Suprapubic skin (tissue), 4 donors: ENCODE measurements around the gene ZEB2. TPM values are rescaled to one million over a fixed set of nuclear protein-coding genes. Genes with fewer than 3 reads are reported as not detected.
A peak's percentile ranks its signal among the peaks of the same experiment; 100 is the strongest.

Experiments used
- DNase-seq, 2 donors: peaks; one replicate each; pipeline ENCODE4 v3.0.0-alpha.2; 2019; ENCODE audit warnings: low spot score in 2 of 2
- H3K27ac ChIP-seq: fragments of 200-600 bp; sonication (generic); one replicate; pipeline ENCODE4 v1.5.1; 2019
- H3K27me3 ChIP-seq: fragments of 200-600 bp; sonication (generic); one replicate; pipeline ENCODE4 v1.5.1; 2019
- H3K36me3 ChIP-seq: fragments of 200-600 bp; sonication (generic); one replicate; pipeline ENCODE4 v1.5.1; 2019
- H3K4me1 ChIP-seq: fragments of 200-600 bp; sonication (generic); one replicate; pipeline ENCODE4 v1.5.1; 2019
- H3K4me3 ChIP-seq: fragments of 200-600 bp; sonication (generic); one replicate; pipeline ENCODE4 v1.5.1; 2019; ENCODE audit warnings: mild to moderate bottlenecking
- H3K9me3 ChIP-seq: fragments of 200-600 bp; sonication (generic); one replicate; pipeline ENCODE4 v1.5.1; 2019
- EP300 ChIP-seq: sonication (generic); formaldehyde crosslinking; IDR thresholded peaks from one replicate; pipeline ENCODE4 v1.6.1; 2017; ENCODE audit warnings: antibody characterized with exemption
- POLR2A ChIP-seq, 2 donors: fragments of 450-650 bp; IDR thresholded peaks; one replicate each; pipeline ENCODE4 v1.6.1; 2017; ENCODE audit warnings: antibody characterized with exemption in 2 of 2, mild to moderate bottlenecking in 2 of 2, moderate library complexity in 2 of 2
- POLR2AphosphoS5 ChIP-seq, 3 donors: sonication (generic); formaldehyde crosslinking; IDR thresholded peaks; one replicate each; pipeline ENCODE4 v1.6.1; 2017; ENCODE audit warnings: antibody characterized with exemption in 3 of 3
- WGBS: methylation state at CpG from one replicate; pipeline ENCODE4 v1.1.5; 2018; 5-methylcytosine and 5-hydroxymethylcytosine counted together
- total RNA-seq, 4 donors: library from RNA; depleted of rRNA; stranded (reverse); fragments of >200 nt; gene quantifications; one replicate each; pipeline ENCODE4 v1.1.0, GENCODE V29; 2016
- TF ChIP-seq, protein P1 (sequence below), 2 donors: fragments of 200-600 bp in 1 of 2; fragments of 450-650 bp in 1 of 2; sonication (generic) in 1 of 2; IDR thresholded peaks; one replicate each; pipeline ENCODE4 v1.5.1; 2016 to 2019; ENCODE audit warnings: antibody characterized with exemption in 2 of 2, mild to moderate bottlenecking in 1 of 2, moderate library complexity in 1 of 2

ZEB2 gene
- total RNA-seq, 4 donors from 2014 or later = 16.3 to 43.7 (median 34.5) TPM

DNA sequence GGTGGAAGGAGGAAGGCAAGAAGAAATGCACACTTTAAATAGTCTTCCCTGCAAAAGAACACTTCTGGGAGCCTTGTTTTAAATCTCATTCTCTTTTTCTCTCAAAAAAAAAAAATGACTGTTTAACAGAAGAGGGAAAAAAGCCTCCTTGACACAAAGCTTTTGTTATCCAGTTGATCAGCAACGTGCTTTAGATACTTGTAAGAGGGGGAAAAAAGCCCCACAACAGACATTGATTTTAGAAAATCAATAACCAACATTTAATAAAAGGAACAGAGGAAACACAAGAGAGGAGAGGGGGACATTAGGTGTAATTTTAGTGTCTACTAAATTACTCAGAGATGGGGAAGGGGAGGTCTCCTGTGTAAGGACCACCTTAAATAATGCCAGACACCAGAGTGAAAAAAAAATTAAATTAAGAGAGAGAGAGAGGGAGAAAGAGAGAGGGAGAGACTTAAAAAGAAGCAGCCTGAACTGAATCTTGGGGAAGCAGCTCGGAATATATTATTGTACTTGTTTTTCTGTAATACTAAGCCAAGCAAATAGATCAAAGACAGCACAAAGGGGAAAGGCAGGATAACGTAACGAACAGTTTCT, 4.7 kb downstream of the ZEB2 start:
- Histone ChIP-seq H3K27me3 (peaks cover 81% of the 10 kb centered on the region), H3K4me3 (peak overlapping the region; percentile 72), H3K27ac (peak overlapping the region; percentile 98), H3K36me3 (no peaks in the 10 kb centered on the region), H3K4me1 (peaks cover 44% of the 10 kb centered on the region), H3K9me3 (no peaks in the 10 kb centered on the region)
- TF ChIP-seq POLR2AphosphoS5 (IDR thresholded peaks at IDR 0.05) = no peak
- TF ChIP-seq, protein P1, sequence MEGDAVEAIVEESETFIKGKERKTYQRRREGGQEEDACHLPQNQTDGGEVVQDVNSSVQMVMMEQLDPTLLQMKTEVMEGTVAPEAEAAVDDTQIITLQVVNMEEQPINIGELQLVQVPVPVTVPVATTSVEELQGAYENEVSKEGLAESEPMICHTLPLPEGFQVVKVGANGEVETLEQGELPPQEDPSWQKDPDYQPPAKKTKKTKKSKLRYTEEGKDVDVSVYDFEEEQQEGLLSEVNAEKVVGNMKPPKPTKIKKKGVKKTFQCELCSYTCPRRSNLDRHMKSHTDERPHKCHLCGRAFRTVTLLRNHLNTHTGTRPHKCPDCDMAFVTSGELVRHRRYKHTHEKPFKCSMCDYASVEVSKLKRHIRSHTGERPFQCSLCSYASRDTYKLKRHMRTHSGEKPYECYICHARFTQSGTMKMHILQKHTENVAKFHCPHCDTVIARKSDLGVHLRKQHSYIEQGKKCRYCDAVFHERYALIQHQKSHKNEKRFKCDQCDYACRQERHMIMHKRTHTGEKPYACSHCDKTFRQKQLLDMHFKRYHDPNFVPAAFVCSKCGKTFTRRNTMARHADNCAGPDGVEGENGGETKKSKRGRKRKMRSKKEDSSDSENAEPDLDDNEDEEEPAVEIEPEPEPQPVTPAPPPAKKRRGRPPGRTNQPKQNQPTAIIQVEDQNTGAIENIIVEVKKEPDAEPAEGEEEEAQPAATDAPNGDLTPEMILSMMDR (IDR thresholded peaks at IDR 0.05) = no peak
- no peak for DNase-seq
- 11% methylated on average over 4 of the region's 4 CpGs for WGBS

DNA sequence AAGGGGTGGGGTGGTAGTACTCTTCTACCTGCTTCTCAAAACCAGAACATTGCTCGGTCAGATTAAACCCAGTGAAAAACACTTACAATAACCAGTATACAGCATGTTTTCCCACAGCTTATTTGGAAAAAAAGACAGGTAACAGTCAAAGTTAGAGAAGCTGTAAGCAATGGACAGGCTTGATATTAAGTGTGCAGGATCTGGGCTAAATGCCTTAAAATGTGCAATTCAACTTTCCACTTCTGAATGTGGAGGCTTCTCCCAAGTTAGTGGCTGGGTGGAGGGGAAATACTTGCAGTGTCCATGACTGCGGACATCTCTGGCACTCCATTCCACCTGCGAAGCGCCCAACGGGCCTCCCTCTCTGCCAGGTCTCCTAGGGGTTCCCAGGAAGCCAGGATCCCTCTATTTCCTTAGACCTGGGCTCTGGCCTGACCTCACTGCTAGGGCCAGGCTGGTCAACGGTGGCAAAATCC, 5.3 kb downstream of the ZEB2 start:
- Histone ChIP-seq H3K9me3 (no peaks in the 10 kb centered on the region), H3K27ac (peak overlapping the region; percentile 98), H3K4me3 (peak overlapping the region; percentile 72), H3K4me1 (peaks cover 44% of the 10 kb centered on the region), H3K36me3 (no peaks in the 10 kb centered on the region), H3K27me3 (peaks cover 84% of the 10 kb centered on the region)
- no peak for DNase-seq
- TF ChIP-seq POLR2AphosphoS5 (IDR thresholded peaks at IDR 0.05) (no peak), EP300 (no peak), POLR2A (IDR thresholded peaks at IDR 0.05) (no peak)
- TF ChIP-seq, protein P1 (IDR thresholded peaks at IDR 0.05) = no peak
- WGBS = 25% methylated on average over 6 of the region's 6 CpGs

DNA sequence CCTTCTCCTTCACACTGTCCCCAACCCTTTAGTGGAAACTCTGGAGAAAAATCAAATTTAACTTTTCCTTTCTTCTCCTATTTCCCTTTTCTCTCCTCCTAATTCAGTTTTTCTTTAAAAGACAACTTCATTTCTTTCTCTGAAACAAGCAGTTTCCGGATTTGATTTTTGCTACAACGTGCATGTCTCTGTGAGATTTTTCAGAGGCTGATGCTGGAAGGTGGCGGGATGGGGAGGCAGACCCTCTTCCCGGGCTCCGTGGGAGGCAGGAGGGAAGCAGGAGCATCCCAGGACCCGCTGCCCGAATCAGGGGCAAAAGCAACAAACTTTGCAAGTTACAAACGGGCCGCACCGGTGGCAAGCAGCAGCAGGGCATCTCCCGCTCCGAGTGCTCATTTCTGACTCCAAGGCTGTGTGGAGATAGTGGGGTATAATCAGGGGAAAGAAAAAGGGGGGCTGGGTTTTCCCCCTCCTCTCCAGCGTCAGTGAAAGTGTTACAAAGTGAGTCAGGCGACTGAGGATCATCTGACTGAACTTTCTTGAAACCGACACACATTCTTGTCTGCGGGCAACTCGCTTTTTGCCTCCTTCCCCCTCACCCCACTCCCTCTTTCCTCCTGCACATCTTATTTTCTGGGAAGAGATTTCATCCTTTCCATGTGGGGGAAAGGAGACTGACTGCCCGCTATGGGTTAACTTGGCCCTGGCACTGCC, 6.4 kb downstream of the ZEB2 start:
- Histone ChIP-seq H3K4me1 (peaks cover 51% of the 10 kb centered on the region), H3K9me3 (no peaks in the 10 kb centered on the region), H3K27ac (peak overlapping the region; percentile 98), H3K27me3 (peaks cover 74% of the 10 kb centered on the region), H3K36me3 (no peaks in the 10 kb centered on the region), H3K4me3 (peak overlapping the region; percentile 72)
- TF ChIP-seq POLR2A (IDR thresholded peaks at IDR 0.05) (peak in 1 of 2 donors; percentile 53), POLR2AphosphoS5 (IDR thresholded peaks at IDR 0.05) (peak in 1 of 3 donors; percentile 60), EP300 (no peak)
- TF ChIP-seq, protein P1 (IDR thresholded peaks at IDR 0.05) = no peak
- DNase-seq = peak in 1 of 2 donors; percentile 64
- 19% methylated on average over 18 of the region's 18 CpGs for WGBS

DNA sequence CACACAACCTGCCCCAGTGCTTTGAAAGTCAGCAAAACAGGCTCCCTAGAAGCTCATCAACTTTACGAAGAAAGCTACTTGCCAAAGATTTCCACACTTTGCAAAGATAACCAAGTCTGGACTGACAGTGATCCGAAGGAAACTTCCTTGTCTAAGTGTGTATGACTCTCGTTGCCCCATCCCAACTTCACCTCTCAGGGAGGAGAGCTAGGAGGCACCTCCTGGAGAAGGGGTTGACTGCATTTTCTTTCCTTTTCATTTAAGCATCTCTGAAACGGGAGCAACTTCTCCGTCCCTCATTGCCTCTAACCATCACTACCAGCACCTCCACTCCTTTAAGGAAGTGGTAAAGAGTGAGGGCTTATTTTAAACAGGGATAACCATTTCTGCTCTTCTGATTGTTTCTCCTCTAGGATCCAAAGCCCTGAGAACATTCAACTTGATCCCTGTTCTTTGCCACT, 7.0 kb downstream of the ZEB2 start:
- H3K27ac ChIP-seq = peak overlapping the region; percentile 98
- peaks cover 68% of the 10 kb centered on the region for H3K27me3 ChIP-seq
- H3K4me1 ChIP-seq = peaks cover 50% of the 10 kb centered on the region
- peak overlapping the region; percentile 72 for H3K4me3 ChIP-seq
- DNase-seq = no peak
- TF ChIP-seq EP300 = no peak
- TF ChIP-seq POLR2A (IDR thresholded peaks at IDR 0.05) = peak in 1 of 2 donors; percentile 46
- no peaks in the 10 kb centered on the region for H3K9me3 ChIP-seq
- H3K36me3 ChIP-seq = no peaks in the 10 kb centered on the region
- WGBS = 18% methylated on average over 5 of the region's 5 CpGs

DNA sequence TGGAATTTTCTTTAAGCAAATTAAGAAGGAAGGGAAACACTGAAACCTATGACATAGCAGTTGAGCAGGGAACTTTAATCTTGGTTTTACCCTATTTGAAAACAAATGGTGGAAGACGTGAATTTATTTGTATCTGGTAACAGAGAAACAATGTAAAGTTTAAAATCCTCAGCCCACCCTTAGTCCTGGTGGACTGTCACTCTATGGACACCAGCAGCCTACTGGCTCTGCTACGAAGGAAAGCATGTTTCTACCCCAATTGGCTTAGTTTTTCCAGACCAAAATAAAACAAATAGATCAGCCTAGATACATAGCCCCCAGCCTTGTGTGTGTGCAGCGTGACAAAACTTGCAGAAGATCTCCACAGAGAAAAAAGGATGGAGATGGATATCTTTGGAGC, 7.4 kb downstream of the ZEB2 start:
- Histone ChIP-seq H3K27me3 (peaks cover 63% of the 10 kb centered on the region), H3K36me3 (no peaks in the 10 kb centered on the region), H3K4me3 (peak overlapping the region; percentile 72), H3K27ac (peak overlapping the region; percentile 98), H3K9me3 (no peaks in the 10 kb centered on the region), H3K4me1 (peaks cover 48% of the 10 kb centered on the region)
- 18% methylated on average over 3 of the region's 3 CpGs for WGBS
- DNase-seq = no peak
- TF ChIP-seq, protein P1 (IDR thresholded peaks at IDR 0.05) = no peak
- TF ChIP-seq EP300 = no peak
- no peak for TF ChIP-seq POLR2AphosphoS5 (IDR thresholded peaks at IDR 0.05)
- no peak for TF ChIP-seq POLR2A (IDR thresholded peaks at IDR 0.05)
